IMR-90 (cell line): ENCODE measurements around the gene RPS6KA6. TPM values are rescaled to one million over a fixed set of nuclear protein-coding genes. Genes with fewer than 3 reads are reported as not detected.

ENCODE experiments used
- ATAC-seq: fragments of 200-7000 bp; cut with Tn5 transposase; 2 replicates; pipeline ENCODE4 v1.9.1; 2020; ENCODE audit warnings: low read depth, mild to moderate bottlenecking, moderate library complexity
- BruUV-seq: library from RNA; stranded (reverse); fragments of 400-500 nt; replicated peaks from 2 replicates; lab custom pipeline; 2021; lab: Mats Ljungman, UMichigan
- CTCF ChIA-PET: fragments of 300-600 bp; formaldehyde crosslinking; extraction: SDS; loops from one replicate; lab custom pipeline; 2021; ENCODE audit warnings: antibody characterized with exemption; lab: Yijun Ruan, JAX
- POLR2A ChIA-PET: fragments of 300-600 bp; sonication (Branson Sonifier 250); formaldehyde crosslinking; loops from one replicate; lab custom pipeline; 2022; ENCODE audit warnings: antibody characterized with exemption; ENCODE audit not compliant: unreplicated experiment; lab: Charles Lee
- DNase-seq: peaks from one replicate; pipeline ENCODE4 v3.0.0; 2013
- H2AFZ ChIP-seq: replicated peaks from 2 replicates; pipeline ENCODE3; 2013; ENCODE audit warnings: low read length, mild to moderate bottlenecking; ENCODE audit not compliant: poor library complexity
- H2AK5ac ChIP-seq: 2 replicates; pipeline ENCODE4 v1.6.1; 2013; ENCODE audit warnings: low read depth, low read length, inconsistent platforms
- H2AK9ac ChIP-seq: replicated peaks from 2 replicates; pipeline ENCODE3; 2013; ENCODE audit warnings: mild to moderate bottlenecking, low read depth, low read length, moderate library complexity; ENCODE audit not compliant: poor library complexity
- H2BK120ac ChIP-seq: 2 replicates; pipeline ENCODE4 v1.6.1; 2013; ENCODE audit warnings: low read depth, low read length, inconsistent platforms
- H2BK15ac ChIP-seq: 3 replicates; pipeline ENCODE4 v1.6.1; 2013; ENCODE audit warnings: low read depth, low read length, inconsistent platforms
- H2BK20ac ChIP-seq: 2 replicates; pipeline ENCODE4 v1.6.1; 2013; ENCODE audit warnings: low read depth, mild to moderate bottlenecking, inconsistent platforms, low read length, moderate library complexity
- H2BK5ac ChIP-seq: 2 replicates; pipeline ENCODE4 v1.6.1; 2013; ENCODE audit warnings: mild to moderate bottlenecking, low read depth, low read length, inconsistent platforms; ENCODE audit not compliant: poor library complexity, severe bottlenecking
- H3K14ac ChIP-seq: replicated peaks from 2 replicates; pipeline ENCODE4 v1.6.1; 2013; ENCODE audit warnings: low read depth, low read length, inconsistent platforms
- H3K18ac ChIP-seq: 2 replicates; pipeline ENCODE4 v1.6.1; 2013; ENCODE audit warnings: low read depth, low read length, control low read depth
- H3K23ac ChIP-seq: 2 replicates; pipeline ENCODE4 v1.6.1; 2013; ENCODE audit warnings: low read depth, low read length, inconsistent platforms
- H3K27ac ChIP-seq: 2 replicates; pipeline ENCODE4 v1.5.1; 2013; ENCODE audit warnings: mild to moderate bottlenecking, control low read depth, low read length; ENCODE audit not compliant: insufficient read depth
- H3K27me3 ChIP-seq: 2 replicates; pipeline ENCODE4 v1.6.1; 2013; ENCODE audit warnings: low read length; ENCODE audit not compliant: control insufficient read depth, insufficient read depth
- H3K36me3 ChIP-seq: 2 replicates; pipeline ENCODE4 v1.6.1; 2013; ENCODE audit warnings: low read length, mixed read lengths; ENCODE audit not compliant: control insufficient read depth, insufficient read depth
- H3K4ac ChIP-seq: 2 replicates; pipeline ENCODE4 v1.6.1; 2013; ENCODE audit warnings: low read depth, low read length, inconsistent platforms
- H3K4me1 ChIP-seq: 2 replicates; pipeline ENCODE4 v1.6.1; 2013; ENCODE audit warnings: low read length, mixed read lengths; ENCODE audit not compliant: control insufficient read depth, insufficient read depth
- H3K4me2 ChIP-seq: 2 replicates; pipeline ENCODE4 v1.6.1; 2013; ENCODE audit warnings: low read depth, mild to moderate bottlenecking, control low read depth, low read length, moderate library complexity
- H3K4me3 ChIP-seq: 2 replicates; pipeline ENCODE4 v1.5.1; 2013; ENCODE audit warnings: low read depth, mild to moderate bottlenecking, control low read depth, low read length, moderate library complexity; ENCODE audit not compliant: insufficient read depth
- H3K56ac ChIP-seq: 2 replicates; pipeline ENCODE4 v1.6.1; 2013; ENCODE audit warnings: low read length, inconsistent platforms; ENCODE audit not compliant: insufficient read depth; ENCODE audit errors: extremely low read depth
- H3K79me1 ChIP-seq, 2 experiments: 2 replicates each; pipeline ENCODE4 v1.6.1; 2013; ENCODE audit warnings: low read length in 2 of 2, inconsistent platforms in 1 of 2, low read depth in 1 of 2
- H3K9ac ChIP-seq: 2 replicates; pipeline ENCODE4 v1.6.1; 2013; ENCODE audit warnings: low read depth, low read length, control low read depth
- H3K9me1 ChIP-seq: 2 replicates; pipeline ENCODE4 v1.6.1; 2013; ENCODE audit warnings: low read length, inconsistent platforms; ENCODE audit not compliant: insufficient read depth
- H3K9me3 ChIP-seq: 2 replicates; pipeline ENCODE4 v1.6.1; 2013; ENCODE audit warnings: low read length; ENCODE audit not compliant: control insufficient read depth, insufficient read depth
- H4K20me1 ChIP-seq: 2 replicates; pipeline ENCODE4 v1.6.1; 2013; ENCODE audit warnings: low read length, inconsistent platforms; ENCODE audit not compliant: insufficient read depth
- H4K5ac ChIP-seq: 2 replicates; pipeline ENCODE4 v1.6.1; 2013; ENCODE audit warnings: mild to moderate bottlenecking, low read depth, low read length, control low read depth
- H4K8ac ChIP-seq, 2 experiments: 2 replicates each; pipeline ENCODE4 v1.6.1; 2013; ENCODE audit warnings: low read depth in 2 of 2, low read length in 2 of 2, control low read depth in 1 of 2, inconsistent platforms in 1 of 2
- H4K91ac ChIP-seq: 2 replicates; pipeline ENCODE4 v1.6.1; 2013; ENCODE audit warnings: low read depth, low read length, inconsistent platforms; ENCODE audit not compliant: insufficient read depth
- CTCF ChIP-seq: conservative IDR thresholded peaks from 2 replicates; pipeline ENCODE4 v1.5.1; 2012; ENCODE audit warnings: mild to moderate bottlenecking, low read depth, low read length, improper control_type of control experiment
- WGBS, 2 experiments: methylation state at CpG; one replicate each; pipeline versions ENCODE4 v1.1.5 to v1.1.7; 2013; ENCODE audit warnings: missing lambda C conversion rate in 2 of 2; ENCODE audit not compliant: insufficient read length in 1 of 2; ENCODE audit errors: extremely low coverage in 2 of 2; 5-methylcytosine and 5-hydroxymethylcytosine counted together
- dilution Hi-C: fragments of 300-500 bp; cut with HindIII; formaldehyde crosslinking; loops from one replicate; pipeline ENCODE4 v1.14.3; 2018; ENCODE audit warnings: low sequenced_read_pairs; ENCODE audit not compliant: unreplicated experiment
- in situ Hi-C: fragments of 300-500 bp; cut with MboI; formaldehyde crosslinking; loops from 3 replicates; pipeline ENCODE4 v1.14.3; 2019; ENCODE audit warnings: low sequenced_read_pairs, inconsistent platforms, mixed read lengths
- intact Hi-C: fragments of 100-400 bp; cut with micrococcal nuclease; formaldehyde crosslinking; loops from 2 replicates; pipeline ENCODE4 v1.10.0; 2022
- polyA plus RNA-seq, 3 experiments: library from polyadenylated mRNA; depleted of rRNA; stranded (reverse); fragments of >200 nt; gene quantifications; 2 replicates each; pipeline ENCODE4 v1.2.3, GENCODE V29; 2012; ENCODE audit warnings: low replicate concordance in 1 of 3
- total RNA-seq: library from RNA; depleted of rRNA; stranded (reverse); fragments of >200 nt; gene quantifications from 2 replicates; pipeline ENCODE4 v1.2.3, GENCODE V29; 2012

RPS6KA6 gene
- total and polyA plus RNA-seq, 2 of the 4 experiments (the other 2 are of a cell fraction): 3.6 to 6.8 TPM

GRCh38 chrX:84108584-84108983, 79.4 kb downstream of the RPS6KA6 start:
- in situ Hi-C loops: no loop called here
- 93% methylated on average over 2 of the region's 5 CpGs; no CpG with 5 or more reads in 1 of the 2 experiments for WGBS, 2 experiments
- H4K8ac ChIP-seq: no peak overlapping the region

More at GRCh38 chrX:84108584-84108983, 79.4 kb downstream of the RPS6KA6 start:
- H4K5ac ChIP-seq: no peak overlapping the region
- H3K56ac ChIP-seq: no peak overlapping the region
- no peak overlapping the region for H2AK5ac ChIP-seq
- dilution Hi-C loops (no loop called here), intact Hi-C loops (no loop called here)
- no peak overlapping the region for H2BK5ac ChIP-seq
- no peak overlapping the region for H3K23ac ChIP-seq
- DNase-seq: no peak
- H3K4me3 ChIP-seq: no peak overlapping the region
- no peak overlapping the region for H3K27ac ChIP-seq
- H3K36me3 ChIP-seq: no peaks in the 10 kb centered on the region
- no peak overlapping the region for H2AK9ac ChIP-seq
- no TSS peak for BruUV-seq
- H3K18ac ChIP-seq: no peak overlapping the region
- ChIA-PET CTCF (no interaction called here), POLR2A (no interaction called here)
- H3K79me1 ChIP-seq: no peaks in the 10 kb centered on the region
- no peak overlapping the region for H4K91ac ChIP-seq
- no peak overlapping the region for H3K9ac ChIP-seq
- H2BK15ac ChIP-seq: no peak overlapping the region
- H4K20me1 ChIP-seq: no peaks in the 10 kb centered on the region
- no peak overlapping the region for H2BK20ac ChIP-seq
- H3K9me1 ChIP-seq: no peaks in the 10 kb centered on the region
- no peaks in the 10 kb centered on the region for H3K27me3 ChIP-seq
- no peak overlapping the region for H3K14ac ChIP-seq
- no peak for ATAC-seq
- no peak overlapping the region for H2AFZ ChIP-seq
- TF ChIP-seq CTCF: no peak
- H3K4me2 ChIP-seq: no peak overlapping the region
- H3K9me3 ChIP-seq: no peaks in the 10 kb centered on the region
- H2BK120ac ChIP-seq: no peak overlapping the region
- no peak overlapping the region for H3K4ac ChIP-seq
- no peaks in the 10 kb centered on the region for H3K4me1 ChIP-seq
